ENCODE results near the gene PUS7L.
"Not testable (repeated sequence)": the region's sequence is repeated elsewhere in the genome, so short reads cannot be mapped to it uniquely, and the experiment has no call there.

Gene PUS7L

DNA sequence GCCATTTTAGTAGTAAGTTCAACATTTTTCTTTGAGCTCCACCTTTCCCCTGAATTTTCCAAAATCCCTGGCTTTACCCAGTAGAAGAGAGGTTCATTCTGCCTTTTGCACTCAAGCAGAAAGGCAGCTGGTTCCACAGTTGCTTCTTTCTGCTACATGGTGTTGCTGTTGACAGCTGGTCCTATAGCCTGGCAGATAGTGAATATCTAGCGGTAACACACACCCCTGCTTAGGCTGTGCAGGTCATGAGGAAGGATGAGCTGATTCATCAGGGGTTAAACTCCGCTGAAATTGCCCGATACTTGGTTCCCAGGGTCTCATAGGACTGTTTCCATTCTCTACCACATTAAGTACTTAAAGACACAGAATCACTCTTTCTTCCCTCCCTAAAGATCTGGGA is 62.4 kb downstream of the PUS7L start:
- TF ChIP-seq, protein P1, sequence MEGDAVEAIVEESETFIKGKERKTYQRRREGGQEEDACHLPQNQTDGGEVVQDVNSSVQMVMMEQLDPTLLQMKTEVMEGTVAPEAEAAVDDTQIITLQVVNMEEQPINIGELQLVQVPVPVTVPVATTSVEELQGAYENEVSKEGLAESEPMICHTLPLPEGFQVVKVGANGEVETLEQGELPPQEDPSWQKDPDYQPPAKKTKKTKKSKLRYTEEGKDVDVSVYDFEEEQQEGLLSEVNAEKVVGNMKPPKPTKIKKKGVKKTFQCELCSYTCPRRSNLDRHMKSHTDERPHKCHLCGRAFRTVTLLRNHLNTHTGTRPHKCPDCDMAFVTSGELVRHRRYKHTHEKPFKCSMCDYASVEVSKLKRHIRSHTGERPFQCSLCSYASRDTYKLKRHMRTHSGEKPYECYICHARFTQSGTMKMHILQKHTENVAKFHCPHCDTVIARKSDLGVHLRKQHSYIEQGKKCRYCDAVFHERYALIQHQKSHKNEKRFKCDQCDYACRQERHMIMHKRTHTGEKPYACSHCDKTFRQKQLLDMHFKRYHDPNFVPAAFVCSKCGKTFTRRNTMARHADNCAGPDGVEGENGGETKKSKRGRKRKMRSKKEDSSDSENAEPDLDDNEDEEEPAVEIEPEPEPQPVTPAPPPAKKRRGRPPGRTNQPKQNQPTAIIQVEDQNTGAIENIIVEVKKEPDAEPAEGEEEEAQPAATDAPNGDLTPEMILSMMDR (IDR thresholded peaks at IDR 0.05; ENCODE audit: poor library complexity, severe bottlenecking): no peak
- DNase-seq (ENCODE audit: low spot score) (no peak), ATAC-seq (ENCODE audit: low read depth) (no peak)
- peaks cover 3% of the 10 kb centered on the region for H3K27me3 ChIP-seq (ENCODE audit: insufficient read depth, poor library complexity, severe bottlenecking)
- H3K9me3 ChIP-seq (ENCODE audit: severe bottlenecking): no peaks in the 10 kb centered on the region
- no peaks in the 10 kb centered on the region for H3K36me3 ChIP-seq (ENCODE audit: low read depth)
- no peak overlapping the region for H3K27ac ChIP-seq (ENCODE audit: poor library complexity, severe bottlenecking)
- H3K4me3 ChIP-seq (ENCODE audit: severe bottlenecking): no peak overlapping the region
- H3K4me1 ChIP-seq (ENCODE audit: insufficient read depth, poor library complexity, severe bottlenecking): no peaks in the 10 kb centered on the region

DNA sequence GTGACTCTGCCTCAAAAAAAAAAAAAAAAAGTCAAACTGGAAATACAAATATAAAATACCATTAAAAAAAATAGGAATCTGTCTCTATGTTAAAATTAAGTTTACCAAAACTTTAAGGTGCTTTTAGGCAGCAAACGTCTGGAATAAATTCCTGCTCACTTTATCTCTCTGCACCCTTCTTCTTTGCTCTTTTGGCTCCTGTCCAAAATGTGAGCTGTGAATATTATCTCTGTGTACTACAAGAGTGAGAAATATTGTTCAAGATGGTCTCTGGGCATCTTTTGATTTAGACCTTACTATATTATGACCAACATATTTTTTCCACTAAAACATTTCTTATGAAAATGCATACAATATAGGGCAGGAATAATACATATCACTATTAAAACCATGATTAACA is 63.7 kb downstream of the PUS7L start:
- ATAC-seq (ENCODE audit: low read depth) (no peak), DNase-seq (ENCODE audit: low spot score) (no peak)
- Histone ChIP-seq H3K4me3 (ENCODE audit: severe bottlenecking) (no peak overlapping the region), H3K27me3 (ENCODE audit: insufficient read depth, poor library complexity, severe bottlenecking) (peaks cover 3% of the 10 kb centered on the region), H3K27ac (ENCODE audit: poor library complexity, severe bottlenecking) (no peak overlapping the region), H3K4me1 (ENCODE audit: insufficient read depth, poor library complexity, severe bottlenecking) (no peaks in the 10 kb centered on the region), H3K36me3 (ENCODE audit: low read depth) (no peaks in the 10 kb centered on the region), H3K9me3 (ENCODE audit: severe bottlenecking) (no peaks in the 10 kb centered on the region)
- TF ChIP-seq, protein P1 (IDR thresholded peaks at IDR 0.05; ENCODE audit: poor library complexity, severe bottlenecking): no peak

DNA sequence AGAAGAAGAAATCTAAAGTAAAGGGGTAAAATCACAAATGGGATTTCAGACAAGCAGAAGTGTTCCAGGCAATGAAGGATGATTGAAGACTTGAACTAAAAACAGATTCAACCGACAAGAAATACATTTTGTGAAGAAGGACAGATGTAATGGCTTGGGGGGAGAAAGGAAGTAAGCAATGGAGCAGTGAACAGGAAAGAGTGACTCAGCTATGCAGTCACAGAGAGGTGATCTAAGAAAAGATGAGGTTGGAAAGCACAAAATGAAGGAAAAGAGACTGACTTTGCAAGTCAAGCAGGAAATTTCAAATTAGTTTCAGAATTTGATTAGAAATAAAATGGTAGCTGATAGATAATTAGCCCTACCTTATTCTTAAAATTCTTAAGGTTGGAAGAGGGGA is 66.5 kb downstream of the PUS7L start:
- no peaks in the 10 kb centered on the region for H3K27me3 ChIP-seq (ENCODE audit: insufficient read depth, poor library complexity, severe bottlenecking)
- DNase-seq (ENCODE audit: low spot score): no peak
- no peaks in the 10 kb centered on the region for H3K4me1 ChIP-seq (ENCODE audit: insufficient read depth, poor library complexity, severe bottlenecking)
- H3K4me3 ChIP-seq (ENCODE audit: severe bottlenecking): no peak overlapping the region
- no peaks in the 10 kb centered on the region for H3K36me3 ChIP-seq (ENCODE audit: low read depth)
- no peaks in the 10 kb centered on the region for H3K9me3 ChIP-seq (ENCODE audit: severe bottlenecking)
- TF ChIP-seq, protein P1 (IDR thresholded peaks at IDR 0.05; ENCODE audit: poor library complexity, severe bottlenecking): no peak
- no peak for ATAC-seq (ENCODE audit: low read depth)
- no peak overlapping the region for H3K27ac ChIP-seq (ENCODE audit: poor library complexity, severe bottlenecking)

DNA sequence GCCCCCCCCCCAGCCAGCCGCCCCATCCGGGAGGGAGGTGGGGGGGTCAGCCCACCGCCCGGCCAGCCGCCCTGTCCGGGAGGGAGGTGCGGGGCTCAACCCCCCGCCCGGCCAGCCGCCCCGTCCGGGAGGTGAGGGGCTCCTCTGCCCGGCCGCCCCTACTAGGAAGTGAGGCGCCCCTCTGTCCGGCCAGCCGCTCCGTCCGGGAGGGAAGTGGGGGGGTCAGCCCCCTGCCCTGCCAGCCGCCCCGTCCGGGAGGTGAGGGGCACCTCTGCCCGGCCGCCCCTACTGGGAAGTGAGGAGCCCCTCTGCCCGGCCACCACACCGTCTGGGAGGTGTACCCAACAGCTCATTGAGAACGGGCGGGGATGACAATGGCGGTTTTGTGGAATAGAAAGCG is 73.1 kb downstream of the PUS7L start:
- DNase-seq (ENCODE audit: low spot score); H3K36me3 ChIP-seq (ENCODE audit: low read depth); H3K4me3 ChIP-seq (ENCODE audit: severe bottlenecking); H3K4me1 ChIP-seq (ENCODE audit: insufficient read depth, poor library complexity, severe bottlenecking); H3K27me3 ChIP-seq (ENCODE audit: insufficient read depth, poor library complexity, severe bottlenecking); ATAC-seq (ENCODE audit: low read depth); H3K9me3 ChIP-seq (ENCODE audit: severe bottlenecking); H3K27ac ChIP-seq (ENCODE audit: poor library complexity, severe bottlenecking): not testable (repeated sequence)

DNA sequence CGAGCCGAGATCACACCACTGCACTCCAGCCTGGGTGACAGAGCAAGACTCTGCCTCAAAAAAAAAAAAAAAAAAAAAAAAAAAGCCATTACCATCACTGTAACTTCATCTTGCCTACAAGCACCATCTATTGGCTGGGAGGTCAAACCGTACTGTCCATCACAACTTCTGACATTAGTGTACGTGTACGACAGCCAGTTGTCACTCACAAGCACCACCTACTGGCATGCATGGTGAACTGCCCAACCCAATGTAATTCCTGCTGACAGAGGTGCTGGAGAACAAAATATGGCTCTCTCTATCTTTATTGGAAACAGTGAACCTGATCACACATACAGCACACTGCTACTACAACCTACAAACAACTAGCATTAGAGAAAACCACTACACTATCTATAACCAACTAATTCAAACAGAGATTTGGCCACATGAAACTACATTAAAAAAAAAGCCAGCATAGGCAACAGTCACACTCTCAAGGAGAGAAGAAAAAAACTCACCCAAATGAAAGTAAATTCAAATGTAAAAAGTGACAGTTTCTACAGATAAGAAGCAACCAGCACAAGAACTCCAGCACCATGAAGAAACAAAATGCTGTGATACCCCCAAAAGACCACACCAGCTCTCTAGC is 82.3 kb downstream of the PUS7L start:
- no peaks in the 10 kb centered on the region for H3K9me3 ChIP-seq (ENCODE audit: severe bottlenecking)
- no peak for DNase-seq (ENCODE audit: low spot score)
- H3K27me3 ChIP-seq (ENCODE audit: insufficient read depth, poor library complexity, severe bottlenecking): peaks cover 16% of the 10 kb centered on the region
- H3K27ac ChIP-seq (ENCODE audit: poor library complexity, severe bottlenecking): no peak overlapping the region
- TF ChIP-seq, protein P1 (IDR thresholded peaks at IDR 0.05; ENCODE audit: poor library complexity, severe bottlenecking): peak; percentile 47
- H3K4me3 ChIP-seq (ENCODE audit: severe bottlenecking): no peak overlapping the region
- no peaks in the 10 kb centered on the region for H3K36me3 ChIP-seq (ENCODE audit: low read depth)
- H3K4me1 ChIP-seq (ENCODE audit: insufficient read depth, poor library complexity, severe bottlenecking): no peaks in the 10 kb centered on the region
- no peak for ATAC-seq (ENCODE audit: low read depth)
